A549 (cell line): ENCODE data around the gene C3orf22.

Experiments used
- CBX2 ChIP-seq: fragments of 200-600 bp; sonication (generic); IDR thresholded peaks from 2 replicates; pipeline ENCODE4 v1.6.1; 2016; ENCODE audit warnings: low read depth, mild to moderate bottlenecking, borderline replicate concordance
- EP300 ChIP-seq, 2 experiments: fragments of >200 bp; sonication (Bioruptor Twin); formaldehyde crosslinking; IDR thresholded peaks; 2 replicates in 1 of 2; 3 replicates in 1 of 2; pipeline ENCODE4 v1.6.1; 2016 to 2017
- ZSCAN20 ChIP-seq: fragments of 250-450 bp; sonication (Bioruptor Pico); IDR thresholded peaks from 2 replicates; pipeline ENCODE4 v1.8.0; 2022; ENCODE audit warnings: mild to moderate bottlenecking, moderate library complexity
- TF ChIP-seq, protein P1 (sequence below): IDR thresholded peaks from 2 replicates; pipeline ENCODE4 v1.6.1; 2012; ENCODE audit warnings: low read depth, borderline replicate concordance
- TF ChIP-seq, protein P2 (sequence below): fragments of >200 bp; sonication (Bioruptor Twin); formaldehyde crosslinking; IDR thresholded peaks from 3 replicates; pipeline ENCODE4 v1.5.1; 2016

DNA sequence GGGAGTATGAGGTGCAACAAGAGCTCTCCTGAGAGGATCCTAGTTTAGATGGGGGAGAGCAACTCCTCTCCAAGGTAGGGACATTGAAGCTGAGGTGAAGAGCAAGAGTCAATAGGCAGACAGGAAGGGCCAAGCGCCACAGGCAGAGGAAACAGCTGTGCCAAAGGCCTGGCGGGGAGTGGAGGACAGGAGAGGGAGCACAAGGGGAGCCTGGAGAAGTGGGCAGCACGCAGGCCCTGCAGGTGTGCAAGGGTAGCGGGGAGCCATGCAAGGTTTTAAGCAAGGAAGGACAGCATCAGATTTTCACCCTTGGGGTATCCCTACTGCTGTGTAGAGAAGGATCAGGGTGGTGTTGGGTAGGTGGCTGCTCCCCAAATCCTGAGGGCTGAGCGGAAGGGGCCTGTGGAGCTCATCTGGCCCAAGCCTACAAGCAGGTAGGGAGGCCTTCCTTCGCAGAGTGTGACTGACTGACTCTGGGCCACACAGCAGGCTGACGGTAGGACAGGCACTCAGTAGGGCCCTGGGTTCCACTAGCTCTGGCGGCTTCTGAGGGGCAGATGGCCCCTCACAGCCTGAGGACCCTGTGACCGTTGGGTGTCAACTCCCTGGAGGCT lies 21.5 kb downstream of the C3orf22 start:
- TF ChIP-seq CBX2, result no peak
- TF ChIP-seq, protein P1, sequence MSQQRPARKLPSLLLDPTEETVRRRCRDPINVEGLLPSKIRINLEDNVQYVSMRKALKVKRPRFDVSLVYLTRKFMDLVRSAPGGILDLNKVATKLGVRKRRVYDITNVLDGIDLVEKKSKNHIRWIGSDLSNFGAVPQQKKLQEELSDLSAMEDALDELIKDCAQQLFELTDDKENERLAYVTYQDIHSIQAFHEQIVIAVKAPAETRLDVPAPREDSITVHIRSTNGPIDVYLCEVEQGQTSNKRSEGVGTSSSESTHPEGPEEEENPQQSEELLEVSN, result no peak
- no peak for TF ChIP-seq EP300 (IDR thresholded peaks at IDR 0.05)
- TF ChIP-seq, protein P2, sequence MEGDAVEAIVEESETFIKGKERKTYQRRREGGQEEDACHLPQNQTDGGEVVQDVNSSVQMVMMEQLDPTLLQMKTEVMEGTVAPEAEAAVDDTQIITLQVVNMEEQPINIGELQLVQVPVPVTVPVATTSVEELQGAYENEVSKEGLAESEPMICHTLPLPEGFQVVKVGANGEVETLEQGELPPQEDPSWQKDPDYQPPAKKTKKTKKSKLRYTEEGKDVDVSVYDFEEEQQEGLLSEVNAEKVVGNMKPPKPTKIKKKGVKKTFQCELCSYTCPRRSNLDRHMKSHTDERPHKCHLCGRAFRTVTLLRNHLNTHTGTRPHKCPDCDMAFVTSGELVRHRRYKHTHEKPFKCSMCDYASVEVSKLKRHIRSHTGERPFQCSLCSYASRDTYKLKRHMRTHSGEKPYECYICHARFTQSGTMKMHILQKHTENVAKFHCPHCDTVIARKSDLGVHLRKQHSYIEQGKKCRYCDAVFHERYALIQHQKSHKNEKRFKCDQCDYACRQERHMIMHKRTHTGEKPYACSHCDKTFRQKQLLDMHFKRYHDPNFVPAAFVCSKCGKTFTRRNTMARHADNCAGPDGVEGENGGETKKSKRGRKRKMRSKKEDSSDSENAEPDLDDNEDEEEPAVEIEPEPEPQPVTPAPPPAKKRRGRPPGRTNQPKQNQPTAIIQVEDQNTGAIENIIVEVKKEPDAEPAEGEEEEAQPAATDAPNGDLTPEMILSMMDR, result no peak
- TF ChIP-seq ZSCAN20, result no peak
